Stimulated activated naive B cell treated with anti-CD40 and anti-IgM and Interleukin-4, amounts not matched to agents 10 μg/mL and 1 μg/mL and 100 μg/mL, for 72 hours (primary cell): ENCODE measurements around the gene ZDHHC18.

ENCODE experiments used
- ATAC-seq, 2 donors: fragments of 150-1000 bp; cut with Tn5 transposase; replicated peaks; 2 replicates each; pipeline ENCODE4 v1.10.0; 2021; ENCODE audit warnings: moderate library complexity in 1 of 2
- DNase-seq: peaks from one replicate; pipeline ENCODE4 v3.0.0; 2021
- H3K27ac Mint-ChIP-seq: one replicate; pipeline ENCODE4 v1.8.0; 2022; ENCODE audit warnings: mild to moderate bottlenecking, mixed read lengths
- H3K27me3 Mint-ChIP-seq, 2 donors: one replicate each; pipeline ENCODE4 v1.8.0; 2022; ENCODE audit warnings: mixed read lengths in 2 of 2
- H3K36me3 Mint-ChIP-seq, 2 donors: one replicate each; pipeline ENCODE4 v1.8.0; 2022; ENCODE audit warnings: mixed read lengths in 2 of 2, mild to moderate bottlenecking in 1 of 2
- H3K4me1 Mint-ChIP-seq, 2 donors: one replicate each; pipeline ENCODE4 v1.8.0; 2022; ENCODE audit warnings: mixed read lengths in 2 of 2, mild to moderate bottlenecking in 1 of 2
- H3K4me3 Mint-ChIP-seq, 2 donors: one replicate each; pipeline ENCODE4 v1.8.0; 2022; ENCODE audit warnings: mild to moderate bottlenecking in 2 of 2, mixed read lengths in 2 of 2, moderate library complexity in 1 of 2
- H3K9me3 Mint-ChIP-seq, 2 donors: one replicate each; pipeline ENCODE4 v1.8.0; 2022; ENCODE audit warnings: mixed read lengths in 2 of 2, mild to moderate bottlenecking in 1 of 2

Gene ZDHHC18

GRCh38 chr1:26811057-26811456 lies 15.4 kb upstream of the ZDHHC18 start:
- H3K4me3 Mint-ChIP-seq: no peak overlapping the region
- no peaks in the 10 kb centered on the region for H3K9me3 Mint-ChIP-seq
- peaks cover 0 to 4% of the 10 kb centered on the region in 2 donors for H3K36me3 Mint-ChIP-seq
- ATAC-seq (no peak), DNase-seq (no peak)
- H3K4me1 Mint-ChIP-seq: peaks cover 4 to 8% of the 10 kb centered on the region in 2 donors
- no peak overlapping the region for H3K27ac Mint-ChIP-seq
- H3K27me3 Mint-ChIP-seq: peaks cover 3 to 4% of the 10 kb centered on the region in 2 donors

- DNase-seq (no peak), ATAC-seq (no peak)
- peaks cover 0 to 4% of the 10 kb centered on the region in 2 donors for H3K36me3 Mint-ChIP-seq
- H3K4me3 Mint-ChIP-seq: no peak overlapping the region
- peaks cover 6 to 8% of the 10 kb centered on the region in 2 donors for H3K27me3 Mint-ChIP-seq
- H3K4me1 Mint-ChIP-seq: peaks cover 4 to 8% of the 10 kb centered on the region in 2 donors
- H3K27ac Mint-ChIP-seq: no peak overlapping the region
- H3K9me3 Mint-ChIP-seq: no peaks in the 10 kb centered on the region
Observed at GRCh38 chr1:26811708-26812107, 14.8 kb upstream of the ZDHHC18 start.

- Mint-ChIP-seq H3K36me3 (no peaks in the 10 kb centered on the region), H3K4me3 (no peak overlapping the region), H3K9me3 (no peaks in the 10 kb centered on the region), H3K27ac (no peak overlapping the region), H3K27me3 (peaks cover 6 to 8% of the 10 kb centered on the region in 2 donors), H3K4me1 (peaks cover 4 to 8% of the 10 kb centered on the region in 2 donors)
- no peak for DNase-seq
- no peak for ATAC-seq
Observed at GRCh38 chr1:26814377-26814776, 12.1 kb upstream of the ZDHHC18 start.

- H3K27me3 Mint-ChIP-seq: peaks cover 6 to 8% of the 10 kb centered on the region in 2 donors
- H3K27ac Mint-ChIP-seq: no peak overlapping the region
- H3K36me3 Mint-ChIP-seq: no peaks in the 10 kb centered on the region
- no peak for DNase-seq
- H3K4me1 Mint-ChIP-seq: peaks cover 4 to 8% of the 10 kb centered on the region in 2 donors
- no peak for ATAC-seq
- no peak overlapping the region for H3K4me3 Mint-ChIP-seq
- H3K9me3 Mint-ChIP-seq: no peaks in the 10 kb centered on the region
Observed at GRCh38 chr1:26814893-26815292, 11.6 kb upstream of the ZDHHC18 start.

- H3K9me3 Mint-ChIP-seq: no peaks in the 10 kb centered on the region
- peaks cover 11 to 26% of the 10 kb centered on the region in 2 donors for H3K4me1 Mint-ChIP-seq
- peak; percentile 100 for ATAC-seq
- peak overlapping the region; percentile 15 to 25 for H3K4me3 Mint-ChIP-seq
- DNase-seq: peak; percentile 67
- H3K36me3 Mint-ChIP-seq: no peaks in the 10 kb centered on the region
- peak overlapping the region; percentile 1 for H3K27ac Mint-ChIP-seq
- peaks cover 10 to 11% of the 10 kb centered on the region in 2 donors for H3K27me3 Mint-ChIP-seq
Observed at GRCh38 chr1:26820784-26821269, 5.7 kb upstream of the ZDHHC18 start.

GRCh38 chr1:26822737-26823395 lies 3.6 kb upstream of the ZDHHC18 start:
- Mint-ChIP-seq H3K27ac (peak overlapping the region; percentile 67), H3K9me3 (no peaks in the 10 kb centered on the region), H3K36me3 (peaks cover 5 to 10% of the 10 kb centered on the region in 2 donors), H3K4me3 (no peak overlapping the region), H3K4me1 (peaks cover 18 to 39% of the 10 kb centered on the region in 2 donors), H3K27me3 (peaks cover 5% of the 10 kb centered on the region in 2 donors)
- DNase-seq (no peak), ATAC-seq (no peak)

GRCh38 chr1:26824731-26825130 lies 1.8 kb upstream of the ZDHHC18 start:
- H3K27ac Mint-ChIP-seq: no peak overlapping the region
- H3K9me3 Mint-ChIP-seq: no peaks in the 10 kb centered on the region
- ATAC-seq (no peak), DNase-seq (no peak)
- H3K27me3 Mint-ChIP-seq: peaks cover 5% of the 10 kb centered on the region in 2 donors
- no peak overlapping the region for H3K4me3 Mint-ChIP-seq
- H3K4me1 Mint-ChIP-seq: peaks cover 35 to 58% of the 10 kb centered on the region in 2 donors
- peaks cover 14 to 26% of the 10 kb centered on the region in 2 donors for H3K36me3 Mint-ChIP-seq

GRCh38 chr1:26827106-26827604 lies 667 bp downstream of the ZDHHC18 start:
- Mint-ChIP-seq H3K9me3 (no peaks in the 10 kb centered on the region), H3K36me3 (peaks cover 30 to 39% of the 10 kb centered on the region in 2 donors), H3K27ac (peak overlapping the region; percentile 93), H3K4me3 (peak overlapping the region; percentile 93 to 95), H3K27me3 (peaks cover 5% of the 10 kb centered on the region in 2 donors), H3K4me1 (peaks cover 38 to 58% of the 10 kb centered on the region in 2 donors)
- ATAC-seq (no peak), DNase-seq (no peak)

- Mint-ChIP-seq H3K27ac (peak overlapping the region; percentile 93), H3K27me3 (peaks cover 5% of the 10 kb centered on the region in 2 donors), H3K4me1 (peaks cover 42 to 63% of the 10 kb centered on the region in 2 donors), H3K36me3 (peaks cover 35 to 44% of the 10 kb centered on the region in 2 donors), H3K9me3 (no peaks in the 10 kb centered on the region), H3K4me3 (peak overlapping the region; percentile 93 to 95)
- ATAC-seq (no peak), DNase-seq (no peak)
Observed at GRCh38 chr1:26827663-26828062, 1.2 kb downstream of the ZDHHC18 start.

GRCh38 chr1:26828411-26828991 lies 2.0 kb downstream of the ZDHHC18 start:
- peaks cover 0 to 5% of the 10 kb centered on the region in 2 donors for H3K27me3 Mint-ChIP-seq
- peak; percentile 64 for DNase-seq
- peak overlapping the region; percentile 93 to 95 for H3K4me3 Mint-ChIP-seq
- no peaks in the 10 kb centered on the region for H3K9me3 Mint-ChIP-seq
- H3K4me1 Mint-ChIP-seq: peaks cover 49 to 71% of the 10 kb centered on the region in 2 donors
- peak overlapping the region; percentile 93 for H3K27ac Mint-ChIP-seq
- ATAC-seq: peak; percentile 64 to 70
- H3K36me3 Mint-ChIP-seq: peaks cover 40 to 53% of the 10 kb centered on the region in 2 donors

GRCh38 chr1:26829184-26829911 lies 2.9 kb downstream of the ZDHHC18 start:
- H3K9me3 Mint-ChIP-seq: no peaks in the 10 kb centered on the region
- ATAC-seq (no peak), DNase-seq (no peak)
- H3K4me3 Mint-ChIP-seq: peak overlapping the region; percentile 93 to 95
- peak overlapping the region; percentile 93 for H3K27ac Mint-ChIP-seq
- peaks cover 0 to 5% of the 10 kb centered on the region in 2 donors for H3K27me3 Mint-ChIP-seq
- H3K4me1 Mint-ChIP-seq: peaks cover 56 to 80% of the 10 kb centered on the region in 2 donors
- H3K36me3 Mint-ChIP-seq: peaks cover 47 to 61% of the 10 kb centered on the region in 2 donors

- ATAC-seq: no peak
- Mint-ChIP-seq H3K4me3 (no peak overlapping the region), H3K36me3 (peaks cover 56 to 71% of the 10 kb centered on the region in 2 donors), H3K9me3 (no peaks in the 10 kb centered on the region), H3K27ac (peak overlapping the region; percentile 52), H3K4me1 (peaks cover 55 to 73% of the 10 kb centered on the region in 2 donors), H3K27me3 (no peaks in the 10 kb centered on the region)
- DNase-seq: no peak
Observed at GRCh38 chr1:26831059-26831458, 4.6 kb downstream of the ZDHHC18 start.

GRCh38 chr1:26831546-26832248 lies 5.2 kb downstream of the ZDHHC18 start:
- Mint-ChIP-seq H3K27ac (peak overlapping the region; percentile 56), H3K4me3 (no peak overlapping the region), H3K36me3 (peaks cover 60 to 71% of the 10 kb centered on the region in 2 donors), H3K9me3 (no peaks in the 10 kb centered on the region), H3K4me1 (peaks cover 55 to 70% of the 10 kb centered on the region in 2 donors), H3K27me3 (no peaks in the 10 kb centered on the region)
- ATAC-seq (no peak), DNase-seq (no peak)
